Breast epithelium (tissue), 3 donors: ENCODE results near the gene RNF31.

ENCODE experiments used
- POLR2A ChIP-seq: fragments of 450-650 bp; IDR thresholded peaks from one replicate; pipeline ENCODE4 v1.6.1; 2016; ENCODE audit warnings: antibody characterized with exemption, mild to moderate bottlenecking, moderate library complexity
- TF ChIP-seq, protein P1 (sequence below), 3 donors: fragments of 450-650 bp; IDR thresholded peaks; one replicate each; pipeline ENCODE4 v1.5.1; 2016 to 2017; ENCODE audit warnings: antibody characterized with exemption in 3 of 3, mild to moderate bottlenecking in 3 of 3, moderate library complexity in 3 of 3

DNA sequence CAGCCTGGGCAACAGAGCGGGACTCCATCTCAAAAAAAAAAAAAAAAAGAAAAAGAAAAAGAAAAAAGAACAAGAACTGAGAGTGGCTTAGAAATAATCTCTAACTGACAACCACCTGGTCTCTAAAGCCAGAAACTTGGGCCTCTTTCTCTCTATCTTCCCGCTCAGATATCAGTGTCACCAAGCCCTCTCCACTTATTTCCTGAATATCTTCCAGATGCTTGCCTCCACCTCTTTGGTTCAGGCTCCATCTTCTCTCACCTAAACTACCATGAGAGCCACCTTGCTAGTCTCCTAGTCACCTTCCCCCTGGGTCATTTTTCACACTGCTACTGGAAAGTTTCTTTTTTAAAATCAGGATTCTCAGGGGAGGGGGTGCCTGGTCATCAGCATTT, 49.8 kb downstream of the RNF31 start:
- TF ChIP-seq, protein P1, sequence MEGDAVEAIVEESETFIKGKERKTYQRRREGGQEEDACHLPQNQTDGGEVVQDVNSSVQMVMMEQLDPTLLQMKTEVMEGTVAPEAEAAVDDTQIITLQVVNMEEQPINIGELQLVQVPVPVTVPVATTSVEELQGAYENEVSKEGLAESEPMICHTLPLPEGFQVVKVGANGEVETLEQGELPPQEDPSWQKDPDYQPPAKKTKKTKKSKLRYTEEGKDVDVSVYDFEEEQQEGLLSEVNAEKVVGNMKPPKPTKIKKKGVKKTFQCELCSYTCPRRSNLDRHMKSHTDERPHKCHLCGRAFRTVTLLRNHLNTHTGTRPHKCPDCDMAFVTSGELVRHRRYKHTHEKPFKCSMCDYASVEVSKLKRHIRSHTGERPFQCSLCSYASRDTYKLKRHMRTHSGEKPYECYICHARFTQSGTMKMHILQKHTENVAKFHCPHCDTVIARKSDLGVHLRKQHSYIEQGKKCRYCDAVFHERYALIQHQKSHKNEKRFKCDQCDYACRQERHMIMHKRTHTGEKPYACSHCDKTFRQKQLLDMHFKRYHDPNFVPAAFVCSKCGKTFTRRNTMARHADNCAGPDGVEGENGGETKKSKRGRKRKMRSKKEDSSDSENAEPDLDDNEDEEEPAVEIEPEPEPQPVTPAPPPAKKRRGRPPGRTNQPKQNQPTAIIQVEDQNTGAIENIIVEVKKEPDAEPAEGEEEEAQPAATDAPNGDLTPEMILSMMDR (IDR thresholded peaks at IDR 0.05): no peak
- no peak for TF ChIP-seq POLR2A
